GM21423 (cell line): ENCODE results near the gene AJAP1.

Experiments used
- ATAC-seq: cut with Tn5 transposase; IDR thresholded peaks from one replicate; pipeline ENCODE4 v1.9.1; 2021; ENCODE audit warnings: mild to moderate bottlenecking, moderate library complexity; ENCODE audit not compliant: unreplicated experiment

AJAP1 gene

GRCh38 chr1:4729090-4729471, 74.7 kb downstream of the AJAP1 start:
- no peak for ATAC-seq

- ATAC-seq, result no peak
These were observed 75.7 kb downstream of the AJAP1 start for GRCh38 chr1:4730078-4730477.

GRCh38 chr1:4733446-4734177, 79.2 kb downstream of the AJAP1 start:
- no peak for ATAC-seq

GRCh38 chr1:4734219-4734618, 79.8 kb downstream of the AJAP1 start:
- ATAC-seq, result no peak

GRCh38 chr1:4734791-4735190, 80.4 kb downstream of the AJAP1 start:
- ATAC-seq, result no peak

GRCh38 chr1:4736254-4736653, 81.8 kb downstream of the AJAP1 start:
- no peak for ATAC-seq

GRCh38 chr1:4741876-4742423, 87.5 kb downstream of the AJAP1 start:
- ATAC-seq, result no peak

- no peak for ATAC-seq
These were observed 89.8 kb downstream of the AJAP1 start for GRCh38 chr1:4743978-4744750.

- ATAC-seq, result no peak
These were observed 91.2 kb downstream of the AJAP1 start for GRCh38 chr1:4745560-4745959.

GRCh38 chr1:4749406-4749805, 95.0 kb downstream of the AJAP1 start:
- no peak for ATAC-seq

- no peak for ATAC-seq
These were observed 95.8 kb downstream of the AJAP1 start for GRCh38 chr1:4750177-4750576.

GRCh38 chr1:4752059-4752458, 97.7 kb downstream of the AJAP1 start:
- no peak for ATAC-seq

- no peak for ATAC-seq
These were observed 100.4 kb downstream of the AJAP1 start for GRCh38 chr1:4754816-4755215.

GRCh38 chr1:4755301-4755845, 101.0 kb downstream of the AJAP1 start:
- ATAC-seq, result no peak

- ATAC-seq, result no peak
These were observed 101.6 kb downstream of the AJAP1 start for GRCh38 chr1:4755864-4756504.

GRCh38 chr1:4756851-4757580, 102.6 kb downstream of the AJAP1 start:
- ATAC-seq, result no peak

GRCh38 chr1:4759671-4760070, 105.3 kb downstream of the AJAP1 start:
- no peak for ATAC-seq

- ATAC-seq, result no peak
These were observed 105.7 kb downstream of the AJAP1 start for GRCh38 chr1:4760088-4760487.

- ATAC-seq, result no peak
These were observed 106.9 kb downstream of the AJAP1 start for GRCh38 chr1:4761324-4761723.

- ATAC-seq, result no peak
These were observed 107.7 kb downstream of the AJAP1 start for GRCh38 chr1:4762146-4762545.

- no peak for ATAC-seq
These were observed 112.9 kb downstream of the AJAP1 start for GRCh38 chr1:4767308-4767707.
